HG02642 (cell line): Measurements from ENCODE around the gene BCL3.

Source experiments
- ATAC-seq: cut with Tn5 transposase; IDR thresholded peaks from one replicate; pipeline ENCODE4 v1.9.1; 2021; ENCODE audit warnings: mild to moderate bottlenecking; ENCODE audit not compliant: unreplicated experiment, poor library complexity

BCL3 gene

GRCh38 chr19:44782729-44783128 is 34.2 kb downstream of the BCL3 start:
- ATAC-seq: no peak

- ATAC-seq: no peak
Observed at GRCh38 chr19:44783545-44783944, 35.0 kb downstream of the BCL3 start.

GRCh38 chr19:44785271-44785670 is 36.8 kb downstream of the BCL3 start:
- ATAC-seq: no peak

GRCh38 chr19:44785993-44786392 is 37.5 kb downstream of the BCL3 start:
- ATAC-seq: no peak

- no peak for ATAC-seq
Observed at GRCh38 chr19:44788971-44789370, 40.5 kb downstream of the BCL3 start.

- no peak for ATAC-seq
Observed at GRCh38 chr19:44789943-44790483, 41.5 kb downstream of the BCL3 start.

- no peak for ATAC-seq
Observed at GRCh38 chr19:44792281-44792680, 43.8 kb downstream of the BCL3 start.

- no peak for ATAC-seq
Observed at GRCh38 chr19:44794610-44795009, 46.1 kb downstream of the BCL3 start.

- ATAC-seq: no peak
Observed at GRCh38 chr19:44795398-44795987, 47.0 kb downstream of the BCL3 start.

GRCh38 chr19:44796701-44797115 is 48.2 kb downstream of the BCL3 start:
- no peak for ATAC-seq

GRCh38 chr19:44799627-44800346 is 51.3 kb downstream of the BCL3 start:
- ATAC-seq: no peak

GRCh38 chr19:44800461-44800860 is 52.0 kb downstream of the BCL3 start:
- peak; percentile 74 for ATAC-seq

GRCh38 chr19:44803442-44804428 is 55.2 kb downstream of the BCL3 start:
- ATAC-seq: no peak

GRCh38 chr19:44806291-44806690 is 57.8 kb downstream of the BCL3 start:
- ATAC-seq: no peak

- ATAC-seq: no peak
Observed at GRCh38 chr19:44807162-44807561, 58.7 kb downstream of the BCL3 start.

GRCh38 chr19:44807652-44808462 is 59.3 kb downstream of the BCL3 start:
- ATAC-seq: no peak

- ATAC-seq: no peak
Observed at GRCh38 chr19:44808463-44809371, 60.2 kb downstream of the BCL3 start, which contains the start of gene BCAM. TSS of gene BCAM (plus strand) at chr19:44809103. CDS start at chr19:44809125, 22 bp downstream.
